Limb (tissue), 2 donors: Measurements from ENCODE around the gene CD68.
"Not testable (repeated sequence)": the region's sequence is repeated elsewhere in the genome, so short reads cannot be mapped to it uniquely, and the experiment has no call there.

ENCODE experiments used
- DNase-seq, 2 donors: peaks; one replicate each; pipeline ENCODE4 v3.0.0-alpha.2; 2016; ENCODE audit errors: extremely low spot score in 2 of 2

CD68 gene

GRCh38 chr17:7580604-7581575 is 1.5 kb downstream of the CD68 start:
- DNase-seq, result no peak

DNA sequence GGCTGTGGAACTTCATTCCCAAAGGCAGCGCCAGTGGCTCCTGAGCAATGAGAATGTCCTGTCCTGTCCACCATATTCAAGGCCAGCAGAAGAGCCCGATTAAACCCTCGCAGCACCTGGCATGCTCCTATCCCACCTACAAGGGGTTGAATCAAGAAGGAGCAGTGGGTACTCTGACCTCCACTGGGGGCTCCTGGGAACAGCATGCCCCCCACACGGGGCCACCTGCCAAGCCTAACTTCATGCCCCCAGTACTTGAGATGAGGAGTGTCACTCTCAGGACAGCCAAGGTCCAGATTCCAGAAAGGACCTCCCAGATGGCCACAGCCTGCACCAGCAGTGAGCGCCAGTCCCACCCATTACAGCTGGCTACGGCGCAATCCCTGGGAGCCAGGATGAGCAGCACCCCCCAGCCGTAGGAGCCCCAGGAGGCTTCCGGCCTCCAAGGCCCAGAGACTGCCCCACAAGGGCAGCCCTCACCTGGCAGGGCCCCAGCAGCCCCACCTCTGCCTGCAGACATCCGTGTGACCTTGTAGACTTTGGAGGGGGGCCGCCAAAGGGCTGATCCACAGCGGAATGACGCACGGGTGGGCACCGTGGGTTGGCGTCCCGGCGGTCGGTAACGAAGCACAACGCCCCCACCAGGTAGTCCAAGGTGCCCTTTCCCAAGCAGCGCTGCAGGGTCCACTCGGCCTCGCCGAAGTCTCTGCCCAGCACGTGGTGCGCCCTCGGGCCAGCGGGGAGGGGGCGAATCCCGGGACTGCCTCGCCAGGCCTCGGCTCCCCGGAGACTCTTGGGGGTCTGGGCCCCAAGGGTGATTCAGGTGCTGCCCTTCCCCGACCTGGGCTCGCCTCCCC is 3.2 kb downstream of the CD68 start:
- no peak for DNase-seq

DNA sequence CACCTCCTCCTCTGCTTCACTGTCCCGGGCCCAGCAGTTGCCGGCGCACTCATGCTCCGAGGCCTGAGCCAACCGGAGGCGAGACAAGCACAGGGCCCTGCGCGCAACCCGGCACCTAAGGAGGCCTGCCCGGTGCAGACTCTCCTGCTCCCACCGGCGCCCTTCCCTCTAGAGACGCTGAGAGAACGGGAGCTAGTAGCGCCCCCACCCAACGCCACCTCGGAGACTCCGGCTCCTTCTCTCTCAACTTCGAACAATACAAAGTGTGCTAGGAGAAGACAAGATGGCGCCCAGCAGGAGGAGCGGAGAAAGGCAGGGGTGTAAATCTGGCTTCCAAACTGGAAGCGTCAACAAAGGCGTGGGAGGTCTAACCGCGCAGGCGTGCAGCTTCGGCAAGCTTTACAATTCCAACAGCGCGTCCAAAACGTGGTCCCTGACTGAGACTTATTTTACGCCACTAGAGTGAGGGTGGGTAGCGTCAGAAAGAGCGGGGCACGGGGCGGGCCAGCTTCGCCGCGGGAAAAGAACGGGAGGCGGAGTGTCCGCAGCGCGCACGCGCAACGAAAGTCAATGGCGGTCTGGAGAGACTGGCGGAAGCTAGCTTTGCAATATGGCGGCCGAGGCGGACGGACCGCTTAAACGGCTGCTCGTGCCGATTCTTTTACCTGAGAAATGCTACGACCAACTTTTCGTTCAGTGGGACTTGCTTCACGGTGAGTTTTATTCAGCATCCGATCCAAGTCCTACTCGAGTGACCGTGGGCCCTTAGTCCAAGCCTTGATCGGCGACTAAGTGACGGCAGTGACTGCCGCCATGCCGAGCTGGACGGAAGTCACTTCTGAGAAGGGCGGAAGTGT is 4.0 kb downstream of the CD68 start, which contains the start of gene MPDU1:
Gene MPDU1, plus strand, starts transcription at position 600 of the 857 bp plus-strand sequence. Its CDS starts 11 bp downstream, at position 611.
- peak; percentile 98 to 99 for DNase-seq

DNA sequence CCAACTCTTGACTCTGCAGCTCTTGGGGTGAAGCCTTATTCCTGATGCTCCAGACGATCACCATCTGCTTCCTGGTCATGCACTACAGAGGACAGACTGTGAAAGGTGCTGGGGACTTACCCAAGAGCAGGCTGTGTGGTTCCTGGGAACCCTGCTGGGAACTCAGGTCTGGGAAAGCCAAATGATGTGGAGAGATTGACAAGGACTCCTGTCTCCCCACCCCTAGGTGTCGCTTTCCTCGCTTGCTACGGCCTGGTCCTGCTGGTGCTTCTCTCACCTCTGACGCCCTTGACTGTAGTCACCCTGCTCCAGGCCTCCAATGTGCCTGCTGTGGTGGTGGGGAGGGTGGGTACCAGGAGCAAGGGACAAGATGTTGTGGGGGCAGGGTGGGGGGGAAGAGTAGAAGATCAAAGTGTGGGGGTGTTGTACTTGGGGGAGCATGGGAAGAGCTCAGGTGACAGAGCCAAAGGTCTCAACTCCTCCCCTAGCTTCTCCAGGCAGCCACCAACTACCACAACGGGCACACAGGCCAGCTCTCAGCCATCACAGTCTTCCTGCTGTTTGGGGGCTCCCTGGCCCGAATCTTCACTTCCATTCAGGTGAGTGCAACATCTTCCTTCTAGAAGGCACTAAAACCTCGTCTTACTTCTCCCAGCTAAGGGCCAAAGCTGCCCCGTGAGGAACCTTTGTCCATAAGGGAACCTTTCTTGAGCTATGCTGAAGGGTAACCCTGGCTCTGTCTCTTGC is 7.4 kb downstream of the CD68 start:
- DNase-seq, result no peak

- DNase-seq, result no peak
Observed at GRCh38 chr17:7587420-7588151, 8.1 kb downstream of the CD68 start.

GRCh38 chr17:7588553-7589203 is 9.2 kb downstream of the CD68 start:
- no peak for DNase-seq

- peak; percentile 81 to 87 for DNase-seq
Observed at GRCh38 chr17:7589204-7589868, 9.9 kb downstream of the CD68 start.

GRCh38 chr17:7589891-7590691 is 10.7 kb downstream of the CD68 start, which contains the start of gene SOX15:
Gene SOX15, minus strand, starts transcription at chr17:7590094. Its CDS starts 418 bp downstream, at chr17:7589676.
- no peak for DNase-seq

DNA sequence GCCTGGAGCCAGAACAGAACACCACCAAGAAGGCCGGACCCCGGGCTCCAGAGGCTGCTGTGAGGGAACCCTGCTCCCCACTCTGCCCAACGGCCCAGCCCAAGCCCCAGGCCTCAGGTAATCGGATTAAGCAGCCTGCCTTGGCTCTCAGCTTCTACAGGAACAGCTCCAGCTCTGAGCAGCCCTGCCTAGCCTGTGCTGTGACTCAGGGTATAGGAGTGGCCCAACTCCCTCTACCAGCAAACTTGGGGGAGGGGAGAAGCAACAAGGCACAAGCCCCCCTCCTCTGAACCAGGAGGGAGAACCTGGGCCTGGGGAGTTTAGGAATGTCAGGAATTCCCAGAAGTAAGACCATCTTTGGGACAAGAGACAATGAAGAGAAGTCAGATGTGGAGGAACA is 11.3 kb downstream of the CD68 start:
- DNase-seq, result no peak

GRCh38 chr17:7591596-7591995 is 12.2 kb downstream of the CD68 start:
- DNase-seq, result no peak

DNA sequence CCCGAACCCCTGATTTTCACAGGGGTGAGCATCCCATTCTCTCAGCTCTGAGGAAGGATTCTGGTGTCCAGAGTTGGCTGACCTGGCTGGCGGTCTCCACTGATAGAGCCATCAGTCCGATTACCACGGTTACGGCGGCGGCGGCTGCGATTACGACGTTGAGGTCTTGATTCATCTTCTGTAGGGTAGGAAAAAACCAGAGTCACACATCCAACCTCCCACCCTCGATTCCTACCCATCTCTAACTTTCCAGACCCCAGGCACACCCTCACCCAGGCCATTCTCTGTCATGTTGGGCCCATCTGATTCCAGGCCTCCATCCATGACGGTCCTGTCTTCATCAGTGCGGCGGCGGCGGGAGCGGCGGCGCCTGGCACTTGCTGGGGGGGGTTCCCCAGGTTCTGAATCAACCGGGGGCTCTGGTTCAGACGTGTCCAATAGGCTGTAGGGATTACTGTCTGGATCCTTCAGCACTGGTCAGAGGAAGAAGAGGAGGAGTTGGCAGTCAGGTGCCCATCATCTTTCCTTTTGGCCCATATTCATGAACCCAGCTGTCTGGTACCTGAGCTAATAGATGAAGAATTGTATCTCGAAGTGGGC is 13.1 kb downstream of the CD68 start:
- no peak for DNase-seq

DNA sequence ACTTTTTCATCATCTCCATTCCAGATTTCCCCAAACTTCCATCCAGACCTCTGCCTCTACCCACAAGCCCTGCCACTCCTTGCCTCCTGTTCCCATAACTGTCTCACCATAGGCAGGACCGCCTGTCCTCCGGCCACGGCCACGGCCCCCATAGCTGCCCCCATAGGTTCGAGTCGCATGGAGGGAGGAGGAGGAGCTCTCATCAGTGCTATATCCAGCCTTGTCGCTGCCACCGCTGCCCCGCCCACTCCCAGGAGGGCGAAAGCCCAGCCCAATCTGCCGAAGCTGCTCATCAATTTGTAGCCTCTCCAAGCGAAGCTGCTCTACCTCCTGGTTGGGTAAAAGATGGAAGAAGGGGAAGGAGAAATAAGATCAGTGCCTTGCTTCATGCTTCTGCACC is 13.9 kb downstream of the CD68 start:
- DNase-seq, result no peak

DNA sequence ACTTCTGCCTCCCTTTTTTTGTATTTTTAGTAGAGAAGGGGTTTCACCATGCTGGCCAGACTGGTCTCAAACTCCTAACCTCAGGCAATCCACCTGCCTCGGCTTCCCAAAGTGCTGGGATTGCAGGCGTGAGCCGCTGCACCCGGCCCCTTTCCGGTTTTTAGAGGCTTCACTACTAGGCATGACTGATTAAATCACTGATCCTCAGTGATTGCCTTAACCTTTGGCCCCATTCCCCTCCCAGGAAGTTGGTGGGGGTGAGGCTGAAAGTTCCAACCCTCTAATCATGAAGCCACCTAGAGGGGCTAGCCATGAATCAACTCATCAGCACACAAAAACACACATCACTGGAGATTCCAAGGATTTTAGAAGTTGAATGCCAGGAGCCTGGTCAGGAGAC is 18.1 kb downstream of the CD68 start:
- not testable (repeated sequence) for DNase-seq

DNA sequence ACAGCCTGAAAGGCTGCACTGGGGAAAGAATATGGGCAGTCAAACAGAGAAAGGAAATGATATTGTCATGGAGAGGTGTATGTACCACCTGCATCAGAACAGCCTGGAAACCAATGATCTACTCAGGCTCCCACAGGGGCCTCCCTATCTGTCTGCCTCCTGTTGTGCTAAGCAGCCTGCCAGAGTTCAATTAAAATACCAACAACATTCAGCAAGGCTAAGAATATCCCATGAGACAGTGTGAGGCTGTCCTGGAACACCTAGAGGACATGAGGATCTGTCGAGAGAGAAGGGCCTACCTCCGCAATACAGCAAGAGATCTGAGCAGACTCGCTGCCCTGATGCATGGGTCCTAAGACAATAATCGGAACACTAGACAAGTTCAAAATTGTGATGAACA is 26.8 kb downstream of the CD68 start:
- DNase-seq, result no peak

DNA sequence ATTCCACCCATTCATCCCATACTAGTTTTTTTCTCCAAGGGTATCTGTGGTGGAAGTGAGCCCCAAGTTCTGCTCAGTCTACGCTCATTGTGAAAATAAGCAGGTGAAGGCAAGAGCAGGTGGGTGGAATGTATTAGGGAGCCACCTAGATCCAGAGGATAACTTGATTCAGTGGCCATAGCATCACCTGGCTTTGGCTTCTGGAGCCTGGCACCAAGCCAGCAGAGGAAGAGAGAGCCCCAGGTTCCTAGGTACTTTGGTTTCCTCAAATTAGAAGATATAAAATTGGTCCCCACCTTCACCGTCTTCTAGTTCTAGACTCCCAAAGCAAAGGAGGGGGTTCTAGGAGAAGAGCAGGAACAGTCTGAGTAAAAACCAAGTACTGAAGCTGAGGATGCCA is 31.2 kb downstream of the CD68 start:
- DNase-seq, result no peak

- DNase-seq, result no peak
Observed at GRCh38 chr17:7611635-7612293, 32.3 kb downstream of the CD68 start.

DNA sequence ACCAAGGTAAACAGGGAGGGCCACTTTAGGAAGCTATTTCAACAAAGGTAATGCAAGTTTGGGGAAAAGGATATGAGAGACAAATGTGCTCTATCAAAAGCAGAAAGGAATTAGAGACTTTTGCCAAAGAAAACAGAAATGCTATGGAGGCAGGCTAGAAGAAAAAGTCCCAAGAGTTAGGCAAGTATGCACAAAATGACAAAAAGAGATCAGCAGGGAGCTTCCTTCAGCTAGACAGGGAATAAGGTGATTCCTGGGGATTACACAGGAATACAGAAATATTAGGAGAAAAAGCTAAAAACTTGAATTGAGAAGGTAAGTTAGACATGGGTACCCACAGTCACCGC is 32.8 kb downstream of the CD68 start:
- no peak for DNase-seq
